Gastroesophageal sphincter (tissue), 3 donors: ENCODE data around the gene NRAP.

Experiments
- CTCF ChIP-seq, 4 experiments: fragments of 200-600 bp in 2 of 4; fragments of 450-650 bp in 2 of 4; sonication (generic) in 1 of 4; IDR thresholded peaks; one replicate each; pipeline ENCODE4 v1.5.1; 2017 to 2019; ENCODE audit warnings: antibody characterized with exemption in 4 of 4, mild to moderate bottlenecking in 2 of 4, moderate library complexity in 2 of 4
- POLR2A ChIP-seq, 2 donors: fragments of 450-650 bp; IDR thresholded peaks; one replicate each; pipeline ENCODE4 v1.6.1; 2017; ENCODE audit warnings: antibody characterized with exemption in 2 of 2, mild to moderate bottlenecking in 2 of 2, moderate library complexity in 1 of 2

GRCh38 chr10:113585949-113586348, 77.9 kb downstream of the NRAP start:
- no peak for TF ChIP-seq CTCF (IDR thresholded peaks at IDR 0.05)
- no peak for TF ChIP-seq POLR2A (IDR thresholded peaks at IDR 0.05)
